WTC11 (cell line): ENCODE data around the gene LCN12.

Experiments
- CTCF ChIP-seq: fragments of 200-600 bp; IDR thresholded peaks from 2 replicates; pipeline ENCODE4 v1.8.0; 2022; ENCODE audit warnings: antibody characterized with exemption
- JUN ChIP-seq: sonication (generic); formaldehyde crosslinking; IDR thresholded peaks from 2 replicates; pipeline ENCODE4 v1.8.0; 2023; ENCODE audit warnings: mild to moderate bottlenecking, missing genetic modification reagents

- no peak for TF ChIP-seq JUN (CRISPR knock-in tag)
- TF ChIP-seq CTCF = no peak
These were observed 36.8 kb downstream of the LCN12 start for GRCh38 chr9:136988872-136989271.
